SK-N-SH (cell line): ENCODE measurements around the gene LRRC36. TPM values are rescaled to one million over a fixed set of nuclear protein-coding genes. Genes with fewer than 3 reads are reported as not detected.

ENCODE experiments used
- CTCF ChIA-PET: fragments of 300-600, 350-600 bp; formaldehyde crosslinking; extraction: SDS; loops from one replicate; lab custom pipeline; 2021; lab: Yijun Ruan, JAX
- POLR2A ChIA-PET: fragments of 350-600 bp; sonication (Branson Sonifier 250); formaldehyde crosslinking; extraction: SDS; loops from one replicate; lab custom pipeline; 2020; ENCODE audit warnings: antibody characterized with exemption, inconsistent platforms; lab: Yijun Ruan, JAX
- DNase-seq: peaks from one replicate; pipeline ENCODE4 v3.0.0; 2012
- H2AFZ ChIP-seq: fragments of 200-600 bp; sonication (generic); 2 replicates; pipeline ENCODE4 v1.8.1; 2016; ENCODE audit warnings: antibody characterized with exemption, mild to moderate bottlenecking, low read depth
- H3F3A ChIP-seq: fragments of 200-600 bp; sonication (generic); replicated peaks from 2 replicates; pipeline ENCODE3; 2016; ENCODE audit warnings: antibody characterized with exemption, mild to moderate bottlenecking; ENCODE audit not compliant: insufficient read depth
- H3K27ac ChIP-seq, 2 experiments: fragments of 200-500 bp in 1 of 2; fragments of 200-600 bp in 1 of 2; sonication (Bioruptor generic) in 1 of 2; sonication (generic), shearing (Covaris generic) in 1 of 2; 2 replicates each; pipeline versions ENCODE4 v1.5.1 to v1.6.1; 2014 to 2016; ENCODE audit warnings: low read depth in 2 of 2, inconsistent platforms in 1 of 2, low read length in 1 of 2, mild to moderate bottlenecking in 1 of 2, mixed read lengths in 1 of 2
- H3K27me3 ChIP-seq: fragments of 200-600 bp; sonication (generic), shearing (Covaris generic); 2 replicates; pipeline ENCODE4 v1.6.1; 2016; ENCODE audit warnings: mixed run types; ENCODE audit not compliant: insufficient read depth
- H3K36me3 ChIP-seq, 2 experiments: fragments of 200-500 bp in 1 of 2; fragments of 200-600 bp in 1 of 2; sonication (Bioruptor generic) in 1 of 2; sonication (generic) in 1 of 2; replicated peaks in 1 of 2; 2 replicates each; pipeline versions ENCODE3 to v1.5.1; 2014 to 2016; ENCODE audit warnings: low read length in 1 of 2, mild to moderate bottlenecking in 1 of 2; ENCODE audit not compliant: insufficient read depth in 2 of 2, control insufficient read depth in 1 of 2
- H3K4me1 ChIP-seq, 2 experiments: fragments of 200-500 bp in 1 of 2; fragments of 200-600 bp in 1 of 2; sonication (Bioruptor generic) in 1 of 2; sonication (generic), shearing (Covaris generic) in 1 of 2; 2 replicates each; pipeline versions ENCODE4 v1.5.1 to v1.6.1; 2014 to 2016; ENCODE audit warnings: low read depth in 1 of 2, low read length in 1 of 2, mixed run types in 1 of 2; ENCODE audit not compliant: insufficient read depth in 2 of 2, control insufficient read depth in 1 of 2
- H3K4me2 ChIP-seq: fragments of 200-600 bp; sonication (generic), shearing (Covaris generic); 2 replicates; pipeline ENCODE4 v1.6.1; 2017; ENCODE audit warnings: mixed run types
- H3K4me3 ChIP-seq, 2 experiments: fragments of 200-500 bp in 1 of 2; fragments of 200-600 bp in 1 of 2; sonication (Bioruptor generic) in 1 of 2; sonication (generic), shearing (Covaris generic) in 1 of 2; 2 replicates each; pipeline versions ENCODE4 v1.5.1 to v1.8.1; 2014 to 2016; ENCODE audit warnings: low read depth in 2 of 2, inconsistent platforms in 1 of 2, low read length in 1 of 2, mild to moderate bottlenecking in 1 of 2, mixed read lengths in 1 of 2, moderate library complexity in 1 of 2
- H3K79me2 ChIP-seq: fragments of 200-600 bp; sonication (generic); 2 replicates; pipeline ENCODE4 v1.8.1; 2017; ENCODE audit warnings: mild to moderate bottlenecking; ENCODE audit not compliant: insufficient read depth
- H3K9ac ChIP-seq: fragments of 200-600 bp; sonication (generic); 2 replicates; pipeline ENCODE4 v1.6.1; 2017; ENCODE audit warnings: mixed run types
- H3K9me2 ChIP-seq: fragments of 200-600 bp; sonication (generic); 2 replicates; pipeline ENCODE4 v1.6.1; 2017; ENCODE audit warnings: mixed run types
- H3K9me3 ChIP-seq: fragments of 200-600 bp; sonication (generic); 2 replicates; pipeline ENCODE4 v1.6.1; 2017; ENCODE audit warnings: mixed run types, mild to moderate bottlenecking, moderate library complexity
- H4K20me1 ChIP-seq: fragments of 200-600 bp; sonication (generic); 2 replicates; pipeline ENCODE4 v1.6.1; 2017; ENCODE audit warnings: mild to moderate bottlenecking, mixed run types; ENCODE audit not compliant: insufficient read depth
- ELF1 ChIP-seq: IDR thresholded peaks from 2 replicates; pipeline ENCODE4 v1.4.0; 2012
- EP300 ChIP-seq, 2 experiments: IDR thresholded peaks; 2 replicates each; pipeline versions ENCODE4 v1.4.0 to v1.6.1; 2012; ENCODE audit warnings: borderline replicate concordance in 1 of 2, low read depth in 1 of 2, low read length in 1 of 2
- FOXJ3 ChIP-seq: sonication (generic); formaldehyde crosslinking; IDR thresholded peaks from 2 replicates; pipeline ENCODE4 v1.5.1; 2020; ENCODE audit warnings: mild to moderate bottlenecking, missing genetic modification reagents
- FOXM1 ChIP-seq: IDR thresholded peaks from 2 replicates; pipeline ENCODE4 v1.4.0; 2012; ENCODE audit warnings: low read depth, mild to moderate bottlenecking
- MEF2A ChIP-seq: IDR thresholded peaks from 2 replicates; pipeline ENCODE4 v1.4.0; 2012; ENCODE audit warnings: low read depth, borderline replicate concordance
- NFIC ChIP-seq: IDR thresholded peaks from 2 replicates; pipeline ENCODE4 v1.4.0; 2012; ENCODE audit warnings: borderline replicate concordance
- NRF1 ChIP-seq: IDR thresholded peaks from 2 replicates; pipeline ENCODE4 v1.6.1; 2012; ENCODE audit warnings: low read depth, mild to moderate bottlenecking, low read length
- RAD21 ChIP-seq: IDR thresholded peaks from 2 replicates; pipeline ENCODE4 v1.6.1; 2012; ENCODE audit warnings: mild to moderate bottlenecking, low read length
- REST ChIP-seq: IDR thresholded peaks from 2 replicates; pipeline ENCODE4 v1.6.1; 2012; ENCODE audit warnings: mild to moderate bottlenecking, low read depth, low read length, moderate library complexity
- RFX5 ChIP-seq: IDR thresholded peaks from 2 replicates; pipeline ENCODE4 v1.6.1; 2012; ENCODE audit warnings: mild to moderate bottlenecking, improper control_type of control experiment, low read length
- SIN3A ChIP-seq: IDR thresholded peaks from 2 replicates; pipeline ENCODE4 v1.6.1; 2012; ENCODE audit warnings: low read depth, mild to moderate bottlenecking, low read length, moderate library complexity, borderline replicate concordance
- SMC3 ChIP-seq: IDR thresholded peaks from 2 replicates; pipeline ENCODE4 v1.6.1; 2012; ENCODE audit warnings: low read depth, low read length, improper control_type of control experiment
- TAF1 ChIP-seq: IDR thresholded peaks from 2 replicates; pipeline ENCODE4 v1.6.1; 2012; ENCODE audit warnings: low read depth, mild to moderate bottlenecking, low read length, moderate library complexity, borderline replicate concordance
- TCF12 ChIP-seq: IDR thresholded peaks from 2 replicates; pipeline ENCODE4 v1.4.0; 2012
- USF1 ChIP-seq: IDR thresholded peaks from 2 replicates; pipeline ENCODE4 v1.4.0; 2012; ENCODE audit warnings: low read depth, borderline replicate concordance
- YY1 ChIP-seq: IDR thresholded peaks from 2 replicates; pipeline ENCODE4 v1.4.0; 2012; ENCODE audit warnings: low read depth, mild to moderate bottlenecking
- WGBS: methylation state at CpG from one replicate; pipeline ENCODE4 v1.1.6; 2017; ENCODE audit warnings: low lambda C conversion rate; 5-methylcytosine and 5-hydroxymethylcytosine counted together
- polyA plus RNA-seq, 3 experiments: library from polyadenylated mRNA; depleted of rRNA; stranded (reverse); fragments of >200 nt; gene quantifications; 2 replicates each; pipeline ENCODE4 v1.2.3, GENCODE V29; 2012
- TF ChIP-seq, protein P1 (sequence below): IDR thresholded peaks from 2 replicates; pipeline ENCODE4 v1.4.0; 2012; ENCODE audit warnings: low read depth

Gene LRRC36
- polyA plus RNA-seq, 1 of the 3 experiments (the other 2 are of a cell fraction) = 0.92 TPM

GRCh38 chr16:67429053-67429798 lies 102.6 kb downstream of the LRRC36 start:
- POLR2A ChIA-PET = no interaction called here

More at GRCh38 chr16:67429053-67429798, 102.6 kb downstream of the LRRC36 start:
- no peaks in the 10 kb centered on the region for H4K20me1 ChIP-seq
- no peak overlapping the region for H3K4me3 ChIP-seq
- no peak overlapping the region for H3K9ac ChIP-seq
- DNase-seq = no peak
- peaks cover 0 to 12% of the 10 kb centered on the region in 2 experiments; a peak in 1 of 4 replicates for H3K4me1 ChIP-seq
- H3K9me2 ChIP-seq = no peaks in the 10 kb centered on the region
- no peaks in the 10 kb centered on the region; the same call in 1 of the 2 replicates for H3K27me3 ChIP-seq
- H3K79me2 ChIP-seq = no peaks in the 10 kb centered on the region
- no peaks in the 10 kb centered on the region for H3K9me3 ChIP-seq
- no peak overlapping the region for H3K27ac ChIP-seq
- H3K36me3 ChIP-seq = no peaks in the 10 kb centered on the region
- no peak for TF ChIP-seq RAD21
- no peak for TF ChIP-seq ELF1
- TF ChIP-seq YY1 = no peak
- TF ChIP-seq TCF12 = no peak
- no peak for TF ChIP-seq FOXJ3 (CRISPR knock-in tag)
- no peak for TF ChIP-seq USF1
- no peak for TF ChIP-seq FOXM1
- TF ChIP-seq, protein P1, sequence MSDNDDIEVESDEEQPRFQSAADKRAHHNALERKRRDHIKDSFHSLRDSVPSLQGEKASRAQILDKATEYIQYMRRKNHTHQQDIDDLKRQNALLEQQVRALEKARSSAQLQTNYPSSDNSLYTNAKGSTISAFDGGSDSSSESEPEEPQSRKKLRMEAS = no peak
- TF ChIP-seq MEF2A = no peak
- TF ChIP-seq REST = no peak
- TF ChIP-seq NRF1 = no peak
- TF ChIP-seq NFIC = no peak
- TF ChIP-seq TAF1 = no peak
- no peak for TF ChIP-seq SMC3
- no peak for TF ChIP-seq EP300 (IDR thresholded peaks at IDR 0.05; ENCODE audit: borderline replicate concordance in 1 of 2, low read depth in 1 of 2, low read length in 1 of 2)
- no peak for TF ChIP-seq SIN3A
- TF ChIP-seq RFX5 = no peak
- H2AFZ ChIP-seq = no peak overlapping the region
- no peaks in the 10 kb centered on the region for H3F3A ChIP-seq
- CTCF ChIA-PET = interaction anchor here (1.1 to 5.9 kb wide), 19 partner anchors 12 to 169 kb away, joined by 3 to 76 read pairs (median 9); partner anchors contain the start of genes ATP6V0D1, TPPP3 and ZDHHC1
- H3K4me2 ChIP-seq = no peak overlapping the region
- 94% methylated on average over 3 of the region's 3 CpGs for WGBS
